GM12878 (cell line): ENCODE measurements around the gene NAA60. TPM values are rescaled to one million over a fixed set of nuclear protein-coding genes. Genes with fewer than 3 reads are reported as not detected.

Experiments
- ATAC-seq: fragments of 200-7000 bp; cut with Tn5 transposase; 3 replicates; pipeline ENCODE4 v1.9.1; 2020; ENCODE audit warnings: mild to moderate bottlenecking, moderate library complexity
- BruUV-seq: library from RNA; stranded (reverse); fragments of 400-500 nt; replicated peaks from 2 replicates; lab custom pipeline; 2021; lab: Mats Ljungman, UMichigan
- CTCF ChIA-PET: fragments of 300-600 bp; sonication (Branson Sonifier 250); formaldehyde crosslinking; extraction: SDS; loops from one replicate; lab custom pipeline; 2021; ENCODE audit warnings: inconsistent platforms; lab: Yijun Ruan, JAX
- POLR2A ChIA-PET: fragments of 350-600 bp; formaldehyde crosslinking; extraction: SDS; loops from one replicate; lab custom pipeline; 2021; ENCODE audit warnings: inconsistent platforms; lab: Charles Lee
- RAD21 ChIA-PET: fragments of 300-600 bp; sonication (Branson Sonifier 250); formaldehyde crosslinking; loops from one replicate; lab custom pipeline; 2023; ENCODE audit warnings: antibody characterized with exemption; ENCODE audit not compliant: unreplicated experiment; lab: Charles Lee
- SMC1A ChIA-PET: fragments of 300-600 bp; sonication (Branson Sonifier 250); formaldehyde crosslinking; loops from one replicate; lab custom pipeline; 2023; ENCODE audit not compliant: unreplicated experiment, uncharacterized antibody; lab: Charles Lee
- DNase-seq: peaks from one replicate; pipeline ENCODE4 v3.0.0-alpha.2; 2011; ENCODE audit warnings: low read depth, low spot score
- FAIRE-seq: peaks from 3 replicates; lab custom pipeline; 2011; peaks lifted over from hg19 to GRCh38; lab: Jason Lieb, UNC
- H2AFZ ChIP-seq: 2 replicates; pipeline ENCODE4 v1.6.0; 2011; ENCODE audit warnings: low read depth, low read length, control low read depth; ENCODE audit not compliant: control insufficient read depth
- H3K27ac ChIP-seq: 2 replicates; pipeline ENCODE4 v1.5.1; 2011; ENCODE audit warnings: control low read depth; ENCODE audit not compliant: control insufficient read depth, insufficient read depth
- H3K27me3 ChIP-seq, 2 experiments: replicated peaks in 1 of 2; 2 replicates each; pipeline versions ENCODE4 v1.6.0 to v1.6.1; 2011; ENCODE audit warnings: low read length in 1 of 2; ENCODE audit not compliant: control insufficient read depth in 2 of 2, insufficient read depth in 2 of 2
- H3K36me3 ChIP-seq, 2 experiments: 2 replicates each; pipeline ENCODE4 v1.5.1; 2011; ENCODE audit warnings: low read length in 1 of 2; ENCODE audit not compliant: control insufficient read depth in 2 of 2, insufficient read depth in 2 of 2
- H3K4me1 ChIP-seq: 2 replicates; pipeline ENCODE4 v1.6.1; 2011; ENCODE audit warnings: mild to moderate bottlenecking, low read length, moderate library complexity, mixed read lengths; ENCODE audit not compliant: control insufficient read depth, insufficient read depth
- H3K4me2 ChIP-seq: 2 replicates; pipeline ENCODE4 v1.6.0; 2011; ENCODE audit warnings: control low read depth; ENCODE audit not compliant: control insufficient read depth, insufficient read depth
- H3K4me3 ChIP-seq: fragments of 200-600 bp; sonication (generic); 2 replicates; pipeline ENCODE4 v1.5.1; 2016
- H3K79me2 ChIP-seq: 2 replicates; pipeline ENCODE4 v1.6.0; 2011; ENCODE audit warnings: low read length; ENCODE audit not compliant: control insufficient read depth, insufficient read depth
- H3K9ac ChIP-seq: 2 replicates; pipeline ENCODE4 v1.8.0; 2011; ENCODE audit warnings: low read length, control low read depth, mixed read lengths; ENCODE audit not compliant: control insufficient read depth, insufficient read depth
- H3K9me3 ChIP-seq: replicated peaks from 3 replicates; pipeline ENCODE4 v1.5.1; 2011; ENCODE audit warnings: mild to moderate bottlenecking, low read length; ENCODE audit not compliant: control insufficient read depth, insufficient read depth
- H4K20me1 ChIP-seq: 2 replicates; pipeline ENCODE4 v1.6.0; 2011; ENCODE audit not compliant: control insufficient read depth, insufficient read depth
- EGR1 ChIP-seq, 2 experiments: IDR thresholded peaks; 1 replicate in 1 of 2; 2 replicates in 1 of 2; pipeline ENCODE4 v1.6.1; 2011 to 2012; ENCODE audit warnings: low read depth in 2 of 2, low read length in 2 of 2, borderline replicate concordance in 1 of 2, mild to moderate bottlenecking in 1 of 2, moderate library complexity in 1 of 2
- PKNOX1 ChIP-seq: fragments of 450-650 bp; IDR thresholded peaks from 2 replicates; pipeline ENCODE4 v1.6.1; 2016; ENCODE audit warnings: mild to moderate bottlenecking
- SKIL ChIP-seq: fragments of 450-650 bp; IDR thresholded peaks from 2 replicates; pipeline ENCODE4 v1.6.1; 2017; ENCODE audit warnings: mild to moderate bottlenecking, low read depth, inconsistent platforms; ENCODE audit not compliant: poor library complexity, severe bottlenecking
- SREBF1 ChIP-seq: IDR thresholded peaks from 2 replicates; pipeline ENCODE4 v1.6.1; 2012; ENCODE audit warnings: mild to moderate bottlenecking, low read length
- ZBTB40 ChIP-seq: fragments of 450-650 bp; IDR thresholded peaks from 2 replicates; pipeline ENCODE4 v1.6.1; 2016; ENCODE audit warnings: mild to moderate bottlenecking, moderate library complexity, borderline replicate concordance
- WGBS: methylation state at CpG from one replicate; pipeline ENCODE4 v1.1.6; 2016; ENCODE audit warnings: low lambda C conversion rate; ENCODE audit not compliant: insufficient replicate concordance, insufficient coverage; ENCODE audit errors: missing lambda C conversion rate; 5-methylcytosine and 5-hydroxymethylcytosine counted together
- in situ Hi-C: fragments of 300-500 bp; cut with MboI; formaldehyde crosslinking; loops from 9 replicates; pipeline ENCODE4 v1.14.3; 2018; ENCODE audit warnings: mixed read lengths
- intact Hi-C: fragments of 100-400 bp; cut with micrococcal nuclease; formaldehyde crosslinking; loops from one replicate; pipeline ENCODE4 v1.14.2; 2022; ENCODE audit not compliant: unreplicated experiment
- polyA plus RNA-seq, 11 experiments: library from polyadenylated mRNA; depleted of rRNA in 4 of 11; unstranded in 6 of 11; stranded (reverse) in 5 of 11; fragments of >200 nt; fragmentation: Nextera tagmentation in 4 of 11; fragmentation: Illumina TruSeq in 1 of 11; extraction: Ambion mirVana in 4 of 11; extraction: Trizol in 1 of 11; gene quantifications; 1 replicate in 1 of 11; 2 replicates in 10 of 11; pipeline versions ENCODE4 v1.2.1 to v1.2.3, GENCODE V29; 2011 to 2016; ENCODE audit warnings: inconsistent platforms in 2 of 11, missing spikeins in 2 of 11, low read depth in 1 of 11
- total RNA-seq, 4 experiments: library from RNA; depleted of rRNA in 3 of 4; stranded (reverse); fragments of >200 nt in 3 of 4; fragmentation: Illumina TruSeq in 1 of 4; extraction: Trizol in 1 of 4; gene quantifications; 2 replicates each; pipeline versions ENCODE4 v1.2.1 to v1.2.3, GENCODE V29; 2013 to 2021

NAA60 gene
- total and polyA plus RNA-seq, 10 of the 15 experiments (the other 5 are each of a cell fraction or from before 2014, with no cell fraction given), result 6.2 to 43.1 (median 34.6) TPM

GRCh38 chr16:3485097-3485745, 41.7 kb downstream of the NAA60 start:
- in situ Hi-C loops (no loop called here), intact Hi-C loops (no loop called here)
- Histone ChIP-seq H3K79me2 (no peaks in the 10 kb centered on the region), H3K27ac (no peak overlapping the region), H3K9ac (no peak overlapping the region), H3K27me3 (no peaks in the 10 kb centered on the region), H3K4me1 (no peaks in the 10 kb centered on the region), H3K4me2 (no peak overlapping the region), H3K36me3 (peaks cover 0 to 41% of the 10 kb centered on the region in 2 experiments; a peak in 3 of 4 replicates), H3K4me3 (no peak overlapping the region), H3K9me3 (no peaks in the 10 kb centered on the region), H4K20me1 (no peaks in the 10 kb centered on the region), H2AFZ (no peak overlapping the region)
- FAIRE-seq (no peak), ATAC-seq (no peak), DNase-seq (no peak)
- WGBS, result 91% methylated on average over 15 of the region's 15 CpGs
- TF ChIP-seq SKIL (no peak), PKNOX1 (no peak), SREBF1 (no peak), ZBTB40 (no peak), EGR1 (IDR thresholded peaks at IDR 0.05; ENCODE audit: borderline replicate concordance in 1 of 2, low read depth in 2 of 2, low read length in 2 of 2) (no peak)
- no TSS peak for BruUV-seq
- ChIA-PET SMC1A (no interaction called here), RAD21 (no interaction called here), CTCF (no interaction called here), POLR2A (interaction anchor here (0.5 kb wide), 1 partner anchor 204 kb away, joined by 3 read pairs; no protein-coding TSS in a partner anchor)
